ENCODE results near the gene MICU1. TPM values are rescaled to one million over a fixed set of nuclear protein-coding genes. Genes with fewer than 3 reads are reported as not detected.

Gene MICU1, protein sequence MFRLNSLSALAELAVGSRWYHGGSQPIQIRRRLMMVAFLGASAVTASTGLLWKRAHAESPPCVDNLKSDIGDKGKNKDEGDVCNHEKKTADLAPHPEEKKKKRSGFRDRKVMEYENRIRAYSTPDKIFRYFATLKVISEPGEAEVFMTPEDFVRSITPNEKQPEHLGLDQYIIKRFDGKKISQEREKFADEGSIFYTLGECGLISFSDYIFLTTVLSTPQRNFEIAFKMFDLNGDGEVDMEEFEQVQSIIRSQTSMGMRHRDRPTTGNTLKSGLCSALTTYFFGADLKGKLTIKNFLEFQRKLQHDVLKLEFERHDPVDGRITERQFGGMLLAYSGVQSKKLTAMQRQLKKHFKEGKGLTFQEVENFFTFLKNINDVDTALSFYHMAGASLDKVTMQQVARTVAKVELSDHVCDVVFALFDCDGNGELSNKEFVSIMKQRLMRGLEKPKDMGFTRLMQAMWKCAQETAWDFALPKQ
- total RNA-seq, result 10 to 100 TPM; 23.9 to 29.9 TPM

DNA sequence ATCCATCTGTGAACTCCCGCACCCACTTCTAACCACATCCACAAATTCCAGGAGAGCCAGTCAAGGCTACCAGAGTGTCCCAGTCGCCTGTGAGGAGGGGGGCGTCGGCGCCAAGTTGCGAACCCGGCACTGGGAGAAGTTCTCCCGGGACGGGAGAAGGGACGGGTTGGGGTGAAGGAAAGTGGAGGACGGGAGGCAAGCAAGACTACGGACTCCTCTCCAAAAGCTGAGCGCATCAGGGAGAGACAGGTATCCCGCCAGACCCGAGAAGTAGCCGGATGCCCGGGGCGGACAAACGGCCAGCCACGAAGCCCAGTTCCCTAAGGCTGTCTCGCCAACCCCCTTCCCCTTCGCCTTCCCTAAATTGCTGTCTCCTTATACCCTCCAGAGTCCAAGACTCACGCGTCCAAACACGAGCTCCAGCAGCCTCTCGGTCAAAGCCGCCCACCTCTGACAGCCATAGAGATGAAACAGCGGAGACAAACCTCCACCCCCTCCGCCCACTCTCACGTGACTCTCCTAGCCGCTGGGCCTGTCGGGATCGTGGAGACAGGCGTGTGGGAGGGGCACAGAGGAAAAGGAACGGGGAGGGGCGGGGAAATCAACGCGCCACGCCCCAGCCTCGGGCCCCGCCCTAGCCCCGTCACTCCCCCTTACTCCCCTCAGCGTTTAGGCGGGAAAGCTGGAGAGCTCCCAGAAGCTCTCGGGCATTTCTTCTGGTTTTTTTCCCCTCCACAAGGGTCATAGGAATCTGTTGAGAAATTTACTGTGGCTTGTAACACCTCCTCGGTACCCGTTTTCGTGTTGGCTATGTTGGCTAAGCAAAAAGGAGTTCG, at the start of gene MICU1:
MICU1 (minus strand) TSS at position 472 of the 836 bp plus-strand sequence. CDS start 59,286 bp downstream, outside the sequence.

DNA sequence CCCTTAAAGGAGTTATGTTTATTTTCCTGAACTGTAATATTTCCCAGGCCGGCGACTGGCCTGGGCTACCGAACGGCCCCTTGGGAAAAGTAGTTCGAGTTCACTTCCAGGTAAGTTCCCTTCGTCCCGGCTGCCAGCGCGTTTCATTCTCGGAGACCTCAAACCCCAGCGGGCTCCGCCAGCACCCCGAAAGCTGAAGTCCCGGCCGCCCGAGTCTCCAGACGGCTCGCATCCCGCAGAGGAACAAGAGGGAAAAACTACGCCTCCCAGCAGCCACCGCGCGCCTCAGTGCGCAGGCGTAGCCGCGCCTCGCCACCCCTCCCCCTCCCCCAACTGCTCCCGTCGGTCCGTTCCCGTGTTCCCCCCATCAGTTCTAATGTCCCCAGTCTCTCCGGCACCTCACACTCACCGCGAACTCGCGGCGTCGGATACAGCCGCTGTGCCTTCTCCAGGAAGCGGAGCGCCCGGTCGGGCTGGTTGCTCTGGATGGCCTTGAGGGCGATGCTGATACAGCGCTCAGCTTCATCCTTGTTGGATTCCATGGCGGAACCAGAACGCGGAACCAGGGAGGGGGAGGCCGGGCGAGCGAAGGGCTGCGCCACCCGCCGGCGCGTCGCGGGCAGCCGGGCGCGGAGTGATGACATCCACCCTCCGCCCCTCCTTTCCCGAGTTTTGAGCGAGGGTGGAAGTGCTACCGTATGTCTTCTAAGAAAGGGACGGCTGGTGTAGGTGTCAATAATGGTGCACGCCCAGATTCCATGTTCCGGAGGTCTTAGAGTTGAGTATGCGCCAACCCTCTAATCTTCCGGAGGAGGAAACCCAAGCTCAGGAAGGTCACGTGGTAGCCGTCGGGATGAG, 271.3 kb downstream of the MICU1 start, which contains the start of gene DNAJB12:
DNAJB12 (minus strand) TSS at position 564 of the 858 bp plus-strand sequence; CDS start at position 542, 22 bp downstream.

Other genes starting within 250 kb of the MICU1 start
- gene MCU, start 66.1 kb upstream of the MICU1 start, total RNA-seq, result 10 to 100 TPM; 11.2 to 11.6 TPM